ENCODE results near the gene ZNF385B.

The ZNF385B gene

DNA sequence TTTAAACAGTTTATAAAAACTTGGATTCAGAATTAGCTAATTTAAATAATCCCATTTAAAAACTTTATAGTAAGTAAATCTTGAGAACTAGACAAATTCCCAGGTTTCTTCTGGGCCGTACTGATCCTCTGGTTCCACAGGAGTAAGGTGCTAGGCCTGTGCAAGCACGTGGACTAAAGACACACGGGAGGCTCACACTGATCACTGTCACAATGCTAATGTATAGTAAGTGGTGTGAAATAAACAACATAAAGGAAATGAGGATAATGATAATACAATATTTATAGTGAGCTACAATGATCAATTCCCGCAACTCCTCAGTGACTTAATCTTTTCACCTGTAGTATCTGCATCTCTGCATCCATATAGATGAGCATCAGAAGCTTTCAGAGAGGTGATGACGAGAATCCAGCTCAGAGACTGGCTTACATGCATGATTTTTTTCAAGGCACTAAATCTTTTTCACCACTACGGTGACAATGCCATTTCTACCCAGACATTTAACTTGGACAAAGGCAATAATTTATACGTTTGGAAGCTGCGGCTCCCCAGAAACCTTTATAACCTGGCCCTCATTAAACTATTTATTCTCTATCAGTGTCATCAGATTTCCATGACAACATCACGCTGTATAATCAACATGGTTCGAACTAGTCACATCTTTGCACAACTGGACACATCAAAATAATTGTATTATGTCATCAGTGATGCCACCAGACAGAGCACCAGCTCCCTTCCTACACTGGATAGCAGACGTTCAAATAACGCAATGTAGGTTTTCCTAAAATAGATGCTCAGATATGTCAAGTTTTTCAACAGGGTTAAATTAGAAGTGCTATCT is 196.2 kb downstream of the ZNF385B start:
- Histone ChIP-seq H3K4me3 (replicated peaks; ENCODE audit: low read depth, low read length) (no peak overlapping the region), H3K36me3 (ENCODE audit: control insufficient read depth, insufficient read depth, low read length) (no peaks in the 10 kb centered on the region), H3K27me3 (replicated peaks; ENCODE audit: control insufficient read depth, insufficient read depth, low read length) (no peaks in the 10 kb centered on the region; the same call in none of the 2 replicates)
- no peak for DNase-seq (ENCODE audit: extremely low read depth, insufficient read length)
- TF ChIP-seq, protein P1, sequence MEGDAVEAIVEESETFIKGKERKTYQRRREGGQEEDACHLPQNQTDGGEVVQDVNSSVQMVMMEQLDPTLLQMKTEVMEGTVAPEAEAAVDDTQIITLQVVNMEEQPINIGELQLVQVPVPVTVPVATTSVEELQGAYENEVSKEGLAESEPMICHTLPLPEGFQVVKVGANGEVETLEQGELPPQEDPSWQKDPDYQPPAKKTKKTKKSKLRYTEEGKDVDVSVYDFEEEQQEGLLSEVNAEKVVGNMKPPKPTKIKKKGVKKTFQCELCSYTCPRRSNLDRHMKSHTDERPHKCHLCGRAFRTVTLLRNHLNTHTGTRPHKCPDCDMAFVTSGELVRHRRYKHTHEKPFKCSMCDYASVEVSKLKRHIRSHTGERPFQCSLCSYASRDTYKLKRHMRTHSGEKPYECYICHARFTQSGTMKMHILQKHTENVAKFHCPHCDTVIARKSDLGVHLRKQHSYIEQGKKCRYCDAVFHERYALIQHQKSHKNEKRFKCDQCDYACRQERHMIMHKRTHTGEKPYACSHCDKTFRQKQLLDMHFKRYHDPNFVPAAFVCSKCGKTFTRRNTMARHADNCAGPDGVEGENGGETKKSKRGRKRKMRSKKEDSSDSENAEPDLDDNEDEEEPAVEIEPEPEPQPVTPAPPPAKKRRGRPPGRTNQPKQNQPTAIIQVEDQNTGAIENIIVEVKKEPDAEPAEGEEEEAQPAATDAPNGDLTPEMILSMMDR (IDR thresholded peaks at IDR 0.05; ENCODE audit: insufficient read depth, low read length, poor library complexity, severe bottlenecking): no peak

- DNase-seq (ENCODE audit: extremely low read depth, insufficient read length): no peak
- Histone ChIP-seq H3K4me3 (replicated peaks; ENCODE audit: low read depth, low read length) (no peak overlapping the region), H3K27me3 (replicated peaks; ENCODE audit: control insufficient read depth, insufficient read depth, low read length) (no peaks in the 10 kb centered on the region), H3K36me3 (ENCODE audit: control insufficient read depth, insufficient read depth, low read length) (no peaks in the 10 kb centered on the region)
- TF ChIP-seq, protein P1 (IDR thresholded peaks at IDR 0.05; ENCODE audit: insufficient read depth, low read length, poor library complexity, severe bottlenecking): no peak
Measured at GRCh38 chr2:179661986-179662385, 199.4 kb downstream of the ZNF385B start.

- H3K4me3 ChIP-seq (replicated peaks; ENCODE audit: low read depth, low read length): no peak overlapping the region
- no peak for DNase-seq (ENCODE audit: extremely low read depth, insufficient read length)
- TF ChIP-seq, protein P1 (IDR thresholded peaks at IDR 0.05; ENCODE audit: insufficient read depth, low read length, poor library complexity, severe bottlenecking): no peak
- H3K36me3 ChIP-seq (ENCODE audit: control insufficient read depth, insufficient read depth, low read length): no peaks in the 10 kb centered on the region
- no peaks in the 10 kb centered on the region for H3K27me3 ChIP-seq (replicated peaks; ENCODE audit: control insufficient read depth, insufficient read depth, low read length)
Measured at GRCh38 chr2:179657068-179657595, 204.3 kb downstream of the ZNF385B start.

DNA sequence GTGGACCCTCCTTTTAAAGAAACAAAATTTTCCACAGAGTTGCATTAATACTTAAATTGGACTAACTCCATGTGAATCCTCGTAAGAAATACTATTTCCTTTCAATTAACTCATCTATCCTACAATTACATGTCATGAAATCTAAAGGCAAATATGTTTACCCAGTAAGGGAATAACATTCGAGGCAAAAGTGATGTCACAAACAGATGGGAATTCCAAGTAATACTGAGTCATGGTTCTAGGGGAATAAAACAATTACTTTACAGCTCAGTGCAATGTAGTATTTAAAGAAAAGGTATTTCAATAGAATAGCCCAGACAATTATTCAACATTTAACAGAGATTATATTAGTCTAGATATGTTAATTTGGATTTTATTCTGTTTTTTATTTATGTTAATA is 205.8 kb downstream of the ZNF385B start:
- TF ChIP-seq, protein P1 (IDR thresholded peaks at IDR 0.05; ENCODE audit: insufficient read depth, low read length, poor library complexity, severe bottlenecking): no peak
- H3K4me3 ChIP-seq (replicated peaks; ENCODE audit: low read depth, low read length): no peak overlapping the region
- DNase-seq (ENCODE audit: extremely low read depth, insufficient read length): no peak
- no peaks in the 10 kb centered on the region for H3K36me3 ChIP-seq (ENCODE audit: control insufficient read depth, insufficient read depth, low read length)
- no peaks in the 10 kb centered on the region for H3K27me3 ChIP-seq (replicated peaks; ENCODE audit: control insufficient read depth, insufficient read depth, low read length)

DNA sequence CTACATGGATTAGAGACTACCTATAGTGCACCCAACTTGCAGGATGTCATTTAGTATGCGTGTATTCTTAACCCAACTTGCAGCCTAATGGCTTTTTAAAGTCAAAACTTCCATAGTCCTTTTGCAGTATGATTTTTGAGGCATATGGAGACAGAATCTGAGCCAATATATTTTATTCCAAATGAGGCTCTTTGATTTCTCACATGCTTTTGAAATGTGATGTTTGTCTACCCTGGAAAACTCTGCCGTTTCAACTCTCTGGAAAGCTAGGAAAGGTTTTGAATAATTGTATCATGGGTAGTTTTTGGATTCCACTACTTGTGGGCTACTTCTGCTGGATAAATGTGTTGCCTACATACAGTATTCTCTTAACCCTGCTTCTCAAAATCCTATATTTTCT is 206.6 kb downstream of the ZNF385B start:
- no peak for DNase-seq (ENCODE audit: extremely low read depth, insufficient read length)
- Histone ChIP-seq H3K4me3 (replicated peaks; ENCODE audit: low read depth, low read length) (no peak overlapping the region), H3K36me3 (ENCODE audit: control insufficient read depth, insufficient read depth, low read length) (no peaks in the 10 kb centered on the region), H3K27me3 (replicated peaks; ENCODE audit: control insufficient read depth, insufficient read depth, low read length) (no peaks in the 10 kb centered on the region)
- TF ChIP-seq, protein P1 (IDR thresholded peaks at IDR 0.05; ENCODE audit: insufficient read depth, low read length, poor library complexity, severe bottlenecking): no peak
